Thoracic aorta (tissue), 2 donors: ENCODE data around the gene IGFL1. TPM values are rescaled to one million over a fixed set of nuclear protein-coding genes. Genes with fewer than 3 reads are reported as not detected.
A peak's percentile ranks its signal among the peaks of the same experiment; 100 is the strongest.
"Not testable (repeated sequence)": the region's sequence is repeated elsewhere in the genome, so short reads cannot be mapped to it uniquely, and the experiment has no call there.

ENCODE experiments used
- ATAC-seq: fragments of 150-250 bp; one replicate; pipeline ENCODE4 v1.8.0; 2017; ENCODE audit warnings: low read depth; ENCODE audit not compliant: insufficient number of reproducible peaks, low FRiP score
- DNase-seq: peaks from one replicate; pipeline ENCODE4 v3.0.0-alpha.2; 2020; ENCODE audit warnings: low spot score
- H3K27ac ChIP-seq, 2 donors: fragments of 200-600 bp; sonication (generic); 1 replicate in 1 of 2; 2 replicates in 1 of 2; pipeline ENCODE4 v1.5.1; 2016; ENCODE audit warnings: mild to moderate bottlenecking in 2 of 2, moderate library complexity in 2 of 2
- H3K27me3 ChIP-seq: fragments of 200-600 bp; sonication (generic); replicated peaks from 2 replicates; pipeline ENCODE4 v1.6.0; 2016; ENCODE audit warnings: mild to moderate bottlenecking; ENCODE audit not compliant: insufficient read depth
- H3K36me3 ChIP-seq: fragments of 200-600 bp; sonication (generic); one replicate; pipeline ENCODE4 v1.5.1; 2016
- H3K4me1 ChIP-seq, 2 donors: fragments of 200-600 bp; sonication (generic); 1 replicate in 1 of 2; 2 replicates in 1 of 2; pipeline versions ENCODE4 v1.5.1 to v1.6.0; 2016; ENCODE audit warnings: low read depth in 2 of 2, mild to moderate bottlenecking in 1 of 2; ENCODE audit not compliant: control insufficient read depth in 1 of 2
- H3K4me3 ChIP-seq: fragments of 200-600 bp; sonication (generic); 2 replicates; pipeline ENCODE4 v1.5.1; 2016; ENCODE audit warnings: mild to moderate bottlenecking
- H3K9me3 ChIP-seq: fragments of 200-600 bp; sonication (generic); 2 replicates; pipeline ENCODE4 v1.5.1; 2016
- CTCF ChIP-seq: fragments of 200-600 bp; sonication (generic); IDR thresholded peaks from one replicate; pipeline ENCODE4 v1.5.1; 2019; ENCODE audit warnings: antibody characterized with exemption
- total RNA-seq, 2 donors: library from RNA; depleted of rRNA; stranded (reverse); fragments of >200 nt; gene quantifications; one replicate each; pipeline versions ENCODE4 v1.1.0 to v1.2.3, GENCODE V29; 2016

The IGFL1 gene
- total RNA-seq, 2 donors from 2014 or later: not detected

- no peaks in the 10 kb centered on the region for H3K36me3 ChIP-seq
- H3K9me3 ChIP-seq: no peaks in the 10 kb centered on the region
- DNase-seq (no peak), ATAC-seq (no peak)
- no peak overlapping the region for H3K27ac ChIP-seq
- no peak for TF ChIP-seq CTCF
- no peaks in the 10 kb centered on the region for H3K27me3 ChIP-seq
- no peak overlapping the region for H3K4me3 ChIP-seq
- no peaks in the 10 kb centered on the region for H3K4me1 ChIP-seq
These were observed 25.2 kb downstream of the IGFL1 start for GRCh38 chr19:46254776-46255175.

DNA sequence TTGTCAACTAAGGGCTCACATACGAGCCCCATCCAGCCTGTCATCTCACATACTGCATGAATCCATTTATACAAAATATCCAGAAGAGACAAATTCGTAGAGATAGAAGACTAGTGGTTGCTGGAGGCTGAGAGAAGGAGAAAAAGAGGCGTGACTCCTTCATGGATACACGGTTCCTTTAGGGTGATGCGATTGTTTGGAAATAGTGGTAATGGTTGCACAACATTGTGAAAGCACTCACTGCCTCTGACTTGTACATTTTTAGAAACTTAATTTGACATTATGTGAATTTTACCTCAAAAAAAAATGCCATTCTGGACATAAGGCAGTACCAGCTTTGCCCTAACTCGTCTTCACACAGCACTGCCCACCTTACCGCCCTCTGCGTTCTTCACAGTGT, 27.3 kb downstream of the IGFL1 start:
- H3K4me1 ChIP-seq: no peaks in the 10 kb centered on the region
- no peaks in the 10 kb centered on the region for H3K27me3 ChIP-seq
- no peak for DNase-seq
- H3K27ac ChIP-seq: no peak overlapping the region
- TF ChIP-seq CTCF: no peak
- no peaks in the 10 kb centered on the region for H3K36me3 ChIP-seq
- H3K4me3 ChIP-seq: no peak overlapping the region
- no peaks in the 10 kb centered on the region for H3K9me3 ChIP-seq
- ATAC-seq: no peak

GRCh38 chr19:46261501-46261900, 32.0 kb downstream of the IGFL1 start:
- not testable (repeated sequence) for ATAC-seq, DNase-seq, H3K36me3 ChIP-seq, H3K9me3 ChIP-seq, H3K27ac ChIP-seq, H3K27me3 ChIP-seq, H3K4me3 ChIP-seq, H3K4me1 ChIP-seq

GRCh38 chr19:46262684-46263296, 33.2 kb downstream of the IGFL1 start:
- not testable (repeated sequence) for H3K27ac ChIP-seq, DNase-seq, H3K27me3 ChIP-seq, H3K9me3 ChIP-seq, ATAC-seq, H3K36me3 ChIP-seq, H3K4me3 ChIP-seq, H3K4me1 ChIP-seq

- ATAC-seq, H3K9me3 ChIP-seq, H3K4me3 ChIP-seq, H3K36me3 ChIP-seq, H3K27ac ChIP-seq, H3K27me3 ChIP-seq, H3K4me1 ChIP-seq, DNase-seq: not testable (repeated sequence)
These were observed 35.3 kb downstream of the IGFL1 start for GRCh38 chr19:46264801-46265200.

DNA sequence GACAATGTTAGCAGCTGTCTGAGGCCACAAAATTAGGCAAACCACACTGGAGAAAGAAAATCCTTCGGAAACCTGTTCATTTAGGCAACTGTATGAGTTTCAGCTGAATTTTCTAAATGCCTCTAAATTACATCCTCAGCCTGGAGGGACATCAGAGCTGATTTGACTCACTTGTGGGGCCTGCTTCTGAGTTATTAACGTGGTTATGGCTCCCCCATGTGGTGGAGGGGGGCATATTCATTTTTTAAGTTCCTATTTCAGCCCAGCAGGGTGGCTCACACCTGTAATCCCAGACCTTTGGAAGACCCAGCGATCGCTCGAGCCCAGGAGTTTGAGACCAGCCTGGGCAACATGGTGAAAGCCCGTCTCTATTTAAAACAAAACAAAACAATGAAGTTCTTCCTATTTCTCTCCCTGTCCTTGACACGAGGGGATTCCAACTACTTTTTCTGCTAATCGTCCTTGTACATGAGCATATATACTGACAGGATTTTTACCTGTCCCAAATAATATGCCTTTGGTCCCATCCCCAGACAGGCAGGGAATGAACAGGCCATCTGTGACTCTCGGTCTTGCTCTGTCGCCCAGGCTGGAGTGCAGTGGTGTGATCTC, 35.8 kb downstream of the IGFL1 start:
- H3K4me1 ChIP-seq: no peaks in the 10 kb centered on the region
- TF ChIP-seq CTCF: peak; percentile 88

More for the DNA sequence above, 35.8 kb downstream of the IGFL1 start:
- ATAC-seq: no peak
- DNase-seq: no peak
- Histone ChIP-seq H3K27me3 (no peaks in the 10 kb centered on the region), H3K4me3 (no peak overlapping the region), H3K9me3 (no peaks in the 10 kb centered on the region), H3K27ac (no peak overlapping the region), H3K36me3 (no peaks in the 10 kb centered on the region)
